Neural cell (in vitro differentiated cells): ENCODE results near the gene SYT2. TPM values are rescaled to one million over a fixed set of nuclear protein-coding genes. Genes with fewer than 3 reads are reported as not detected.

ENCODE experiments used
- H2AFZ ChIP-seq: fragments of 200-600, 300-800 bp; sonication (generic), shearing (Covaris generic); 2 replicates; pipeline ENCODE4 v1.6.0; 2014; ENCODE audit warnings: low read depth, mild to moderate bottlenecking, antibody characterized with exemption, low read length, moderate library complexity
- H3F3A ChIP-seq: fragments of 200-600 bp; shearing (Covaris generic); 2 replicates; pipeline ENCODE4 v1.6.1; 2016; ENCODE audit warnings: mild to moderate bottlenecking, moderate library complexity, mixed read lengths, antibody characterized with exemption, low read length; ENCODE audit not compliant: insufficient read depth, poor library complexity, severe bottlenecking
- H3K27ac ChIP-seq: fragments of 200-600, 300-800 bp; sonication (generic), shearing (Covaris generic); 2 replicates; pipeline ENCODE4 v1.5.1; 2014; ENCODE audit warnings: mild to moderate bottlenecking, low read length, moderate library complexity
- H3K27me3 ChIP-seq: fragments of 300-800, 200-600 bp; sonication (generic), shearing (Covaris generic); 2 replicates; pipeline ENCODE4 v1.6.0; 2014; ENCODE audit warnings: mild to moderate bottlenecking, low read depth, low read length, moderate library complexity; ENCODE audit not compliant: insufficient read depth
- H3K36me3 ChIP-seq: fragments of 300-800, 200-600 bp; sonication (generic), shearing (Covaris generic); 2 replicates; pipeline ENCODE4 v1.5.1; 2014; ENCODE audit warnings: mild to moderate bottlenecking, antibody characterized with exemption, low read length, moderate library complexity; ENCODE audit not compliant: insufficient read depth
- H3K4me2 ChIP-seq: fragments of 300-800, 200-600 bp; sonication (generic), shearing (Covaris generic); 2 replicates; pipeline ENCODE4 v1.6.0; 2014; ENCODE audit warnings: mild to moderate bottlenecking, low read length
- H3K4me3 ChIP-seq: fragments of 300-800, 200-600 bp; sonication (generic), shearing (Covaris generic); 2 replicates; pipeline ENCODE4 v1.5.1; 2014; ENCODE audit warnings: mild to moderate bottlenecking, low read length, moderate library complexity
- H3K79me2 ChIP-seq: fragments of 200-600 bp; shearing (Covaris generic); replicated peaks from 2 replicates; pipeline ENCODE4 v1.6.0; 2014; ENCODE audit warnings: mild to moderate bottlenecking, low read length, moderate library complexity; ENCODE audit not compliant: insufficient read depth
- H3K9ac ChIP-seq: fragments of 300-800, 200-600 bp; sonication (generic), shearing (Covaris generic); 2 replicates; pipeline ENCODE4 v1.6.1; 2016; ENCODE audit warnings: mild to moderate bottlenecking, low read length, mixed read lengths
- H3K9me2 ChIP-seq: fragments of 200-600 bp; shearing (Covaris generic); 2 replicates; pipeline ENCODE4 v1.6.1; 2016; ENCODE audit warnings: mild to moderate bottlenecking, low read length, mixed read lengths; ENCODE audit not compliant: insufficient read depth
- H3K9me3 ChIP-seq: fragments of 200-600, 300-800 bp; sonication (generic), shearing (Covaris generic); 2 replicates; pipeline ENCODE4 v1.6.1; 2016; ENCODE audit warnings: mild to moderate bottlenecking, mixed run types, low read length, moderate library complexity, mixed read lengths
- H4K20me1 ChIP-seq: fragments of 200-600 bp; shearing (Covaris generic); 2 replicates; pipeline ENCODE4 v1.6.1; 2016; ENCODE audit warnings: mild to moderate bottlenecking, mixed run types; ENCODE audit not compliant: insufficient read depth
- EP300 ChIP-seq: fragments of 450-650 bp; conservative IDR thresholded peaks from 2 replicates; pipeline ENCODE4 v1.6.1; 2014; ENCODE audit warnings: antibody characterized with exemption, mild to moderate bottlenecking, moderate library complexity; ENCODE audit not compliant: poor library complexity, severe bottlenecking
- EZH2 ChIP-seq: fragments of 200-600, 300-800 bp; shearing (Covaris generic), sonication (generic); IDR thresholded peaks from 2 replicates; pipeline ENCODE4 v1.6.1; 2014; ENCODE audit warnings: antibody characterized with exemption, low read length, borderline replicate concordance, mild to moderate bottlenecking; ENCODE audit not compliant: insufficient read depth, poor library complexity, severe bottlenecking
- MXI1 ChIP-seq: fragments of 450-650 bp; conservative IDR thresholded peaks from 2 replicates; pipeline ENCODE4 v1.6.1; 2014; ENCODE audit warnings: antibody characterized with exemption, mild to moderate bottlenecking; ENCODE audit not compliant: poor library complexity, severe bottlenecking
- POLR2AphosphoS5 ChIP-seq: IDR thresholded peaks from 2 replicates; pipeline ENCODE4 v1.6.1; 2012
- RAD21 ChIP-seq: fragments of 450-650 bp; conservative IDR thresholded peaks from 2 replicates; pipeline ENCODE4 v1.6.1; 2014; ENCODE audit warnings: antibody characterized with exemption, mild to moderate bottlenecking, moderate library complexity
- REST ChIP-seq: IDR thresholded peaks from 2 replicates; pipeline ENCODE4 v1.6.1; 2012; ENCODE audit warnings: borderline replicate concordance
- SMC3 ChIP-seq: fragments of 450-650 bp; conservative IDR thresholded peaks from 2 replicates; pipeline ENCODE4 v1.6.1; 2014; ENCODE audit warnings: antibody characterized with exemption, mild to moderate bottlenecking, moderate library complexity; ENCODE audit not compliant: poor library complexity
- TAF1 ChIP-seq: IDR thresholded peaks from 2 replicates; pipeline ENCODE4 v1.6.1; 2012; ENCODE audit warnings: low read depth
- polyA plus RNA-seq: library from polyadenylated mRNA; depleted of rRNA; stranded (reverse); fragments of >200 nt; gene quantifications from 2 replicates; pipeline ENCODE4 v1.2.3, GENCODE V29; 2014
- TF ChIP-seq, protein P1 (sequence below): fragments of 450-650 bp; IDR thresholded peaks from 2 replicates; pipeline ENCODE4 v1.5.1; 2014; ENCODE audit warnings: antibody characterized with exemption, mild to moderate bottlenecking, moderate library complexity; ENCODE audit not compliant: poor library complexity, severe bottlenecking

Gene SYT2
- polyA plus RNA-seq, 1 donor from 2014 or later = 0.04 TPM

GRCh38 chr1:202702088-202702487 lies 8.2 kb downstream of the SYT2 start:
- Histone ChIP-seq H3K79me2 (no peaks in the 10 kb centered on the region), H3K9me2 (no peaks in the 10 kb centered on the region), H2AFZ (no peak overlapping the region), H3K27me3 (peaks cover 22% of the 10 kb centered on the region), H4K20me1 (no peaks in the 10 kb centered on the region), H3K9ac (no peak overlapping the region), H3K27ac (no peak overlapping the region), H3F3A (no peaks in the 10 kb centered on the region), H3K36me3 (no peaks in the 10 kb centered on the region), H3K4me3 (no peak overlapping the region), H3K4me2 (no peak overlapping the region), H3K9me3 (no peaks in the 10 kb centered on the region)
- TF ChIP-seq, protein P1, sequence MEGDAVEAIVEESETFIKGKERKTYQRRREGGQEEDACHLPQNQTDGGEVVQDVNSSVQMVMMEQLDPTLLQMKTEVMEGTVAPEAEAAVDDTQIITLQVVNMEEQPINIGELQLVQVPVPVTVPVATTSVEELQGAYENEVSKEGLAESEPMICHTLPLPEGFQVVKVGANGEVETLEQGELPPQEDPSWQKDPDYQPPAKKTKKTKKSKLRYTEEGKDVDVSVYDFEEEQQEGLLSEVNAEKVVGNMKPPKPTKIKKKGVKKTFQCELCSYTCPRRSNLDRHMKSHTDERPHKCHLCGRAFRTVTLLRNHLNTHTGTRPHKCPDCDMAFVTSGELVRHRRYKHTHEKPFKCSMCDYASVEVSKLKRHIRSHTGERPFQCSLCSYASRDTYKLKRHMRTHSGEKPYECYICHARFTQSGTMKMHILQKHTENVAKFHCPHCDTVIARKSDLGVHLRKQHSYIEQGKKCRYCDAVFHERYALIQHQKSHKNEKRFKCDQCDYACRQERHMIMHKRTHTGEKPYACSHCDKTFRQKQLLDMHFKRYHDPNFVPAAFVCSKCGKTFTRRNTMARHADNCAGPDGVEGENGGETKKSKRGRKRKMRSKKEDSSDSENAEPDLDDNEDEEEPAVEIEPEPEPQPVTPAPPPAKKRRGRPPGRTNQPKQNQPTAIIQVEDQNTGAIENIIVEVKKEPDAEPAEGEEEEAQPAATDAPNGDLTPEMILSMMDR = no peak

DNA sequence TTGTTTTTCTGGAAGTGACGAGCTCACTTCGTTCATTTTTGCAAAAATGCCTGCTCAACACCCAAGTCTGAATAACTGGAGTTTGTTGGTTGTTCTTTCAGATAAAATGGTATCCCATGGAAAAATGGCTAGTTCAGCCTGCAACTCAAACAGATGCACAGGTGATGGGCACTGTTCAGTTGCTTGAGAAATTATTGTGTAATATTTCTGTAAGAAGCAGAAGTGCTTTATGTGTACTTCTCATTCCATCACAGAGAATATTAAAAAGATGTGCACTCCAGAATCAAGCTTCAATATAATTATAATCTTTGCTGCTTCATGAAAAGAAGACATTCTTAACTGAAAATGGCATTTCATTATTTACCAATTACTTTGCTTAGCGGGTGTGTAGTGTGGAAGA lies 9.1 kb downstream of the SYT2 start:
- H3K4me2 ChIP-seq = no peak overlapping the region

More for the DNA sequence above, 9.1 kb downstream of the SYT2 start:
- no peaks in the 10 kb centered on the region for H3K36me3 ChIP-seq
- H3K9ac ChIP-seq = no peak overlapping the region
- H3K9me2 ChIP-seq = no peaks in the 10 kb centered on the region
- TF ChIP-seq, protein P1 = no peak
- TF ChIP-seq MXI1 = no peak
- no peak for TF ChIP-seq EP300
- no peak for TF ChIP-seq EZH2
- no peak for TF ChIP-seq TAF1
- TF ChIP-seq SMC3 = no peak
- no peak for TF ChIP-seq RAD21
- TF ChIP-seq POLR2AphosphoS5 = no peak
- no peak for TF ChIP-seq REST
- peaks cover 13% of the 10 kb centered on the region for H3K27me3 ChIP-seq
- no peaks in the 10 kb centered on the region for H3K79me2 ChIP-seq
- H3K27ac ChIP-seq = no peak overlapping the region
- H3K4me3 ChIP-seq = no peak overlapping the region
- no peaks in the 10 kb centered on the region for H3F3A ChIP-seq
- H2AFZ ChIP-seq = no peak overlapping the region
- no peaks in the 10 kb centered on the region for H4K20me1 ChIP-seq
- no peaks in the 10 kb centered on the region for H3K9me3 ChIP-seq
